ENCODE data around the gene IMMP2L. TPM values are rescaled to one million over a fixed set of nuclear protein-coding genes. Genes with fewer than 3 reads are reported as not detected.
"Not testable (repeated sequence)": the region's sequence is repeated elsewhere in the genome, so short reads cannot be mapped to it uniquely, and the experiment has no call there.

The IMMP2L gene
- total RNA-seq, 1 donor from 2014 or later, result 16.7 TPM

DNA sequence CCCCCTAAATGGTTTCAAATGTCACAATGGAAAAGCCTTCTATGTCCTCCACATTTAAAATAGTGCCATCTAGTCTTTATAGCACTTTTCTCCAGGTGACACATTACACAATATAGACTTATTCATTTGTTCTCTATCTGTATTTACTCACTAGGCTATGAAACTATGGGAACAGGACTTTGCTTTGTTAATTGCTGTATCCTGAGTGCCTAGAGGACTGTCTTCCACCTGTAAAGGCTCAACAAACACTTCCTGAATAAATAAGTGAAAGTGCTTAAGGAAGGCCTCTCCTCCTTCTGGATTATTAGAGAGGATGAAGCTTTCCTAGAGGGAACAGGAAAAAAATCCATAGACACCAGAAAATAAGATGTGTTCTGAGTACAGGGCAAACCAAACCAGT is 868.9 kb downstream of the IMMP2L start:
- DNase-seq, result no peak
- no peak overlapping the region for H3K27ac Mint-ChIP-seq
- H3K36me3 Mint-ChIP-seq (ENCODE audit: low read depth), result no peaks in the 10 kb centered on the region
- H3K4me1 Mint-ChIP-seq, result no peaks in the 10 kb centered on the region
- intact Hi-C loops (cut with micrococcal nuclease), result no loop called here
- no peak overlapping the region for H3K4me3 Mint-ChIP-seq
- H3K27me3 Mint-ChIP-seq, result no peaks in the 10 kb centered on the region
- H3K9me3 Mint-ChIP-seq, result peaks cover 4% of the 10 kb centered on the region

GRCh38 chr7:110688908-110689307 is 873.4 kb downstream of the IMMP2L start:
- H3K27me3 Mint-ChIP-seq, result no peaks in the 10 kb centered on the region
- no peaks in the 10 kb centered on the region for H3K36me3 Mint-ChIP-seq (ENCODE audit: low read depth)
- no peak overlapping the region for H3K4me3 Mint-ChIP-seq
- H3K27ac Mint-ChIP-seq, result no peak overlapping the region
- intact Hi-C loops (cut with micrococcal nuclease), result no loop called here
- DNase-seq, result no peak
- peaks cover 4% of the 10 kb centered on the region for H3K9me3 Mint-ChIP-seq
- H3K4me1 Mint-ChIP-seq, result no peaks in the 10 kb centered on the region

DNA sequence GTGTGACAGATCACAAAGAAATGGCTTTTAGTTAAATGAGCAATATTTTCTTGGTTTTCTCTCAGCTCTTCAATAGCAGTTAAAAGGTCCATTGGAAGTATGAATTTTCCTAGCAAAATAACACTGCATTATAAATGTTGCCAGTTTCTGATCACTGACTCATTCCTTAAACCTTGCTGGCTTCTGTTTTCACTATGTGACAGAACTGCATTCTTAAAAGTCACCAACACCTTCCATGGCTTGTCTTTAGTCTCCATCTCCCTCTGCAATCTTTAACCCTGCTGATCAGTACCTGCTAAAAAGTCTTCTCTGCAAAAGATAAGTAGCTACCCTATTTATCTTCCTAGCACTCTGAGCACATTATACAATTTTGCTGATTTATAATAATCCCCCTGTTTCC is 876.4 kb downstream of the IMMP2L start:
- no peaks in the 10 kb centered on the region for H3K36me3 Mint-ChIP-seq (ENCODE audit: low read depth)
- no peak for DNase-seq
- intact Hi-C loops (cut with micrococcal nuclease), result no loop called here
- H3K4me3 Mint-ChIP-seq, result no peak overlapping the region
- H3K27me3 Mint-ChIP-seq, result no peaks in the 10 kb centered on the region
- H3K27ac Mint-ChIP-seq, result no peak overlapping the region
- H3K9me3 Mint-ChIP-seq, result peaks cover 10% of the 10 kb centered on the region
- H3K4me1 Mint-ChIP-seq, result no peaks in the 10 kb centered on the region

GRCh38 chr7:110681941-110682340 is 880.4 kb downstream of the IMMP2L start:
- Mint-ChIP-seq H3K27me3 (no peaks in the 10 kb centered on the region), H3K27ac (no peak overlapping the region), H3K4me3 (no peak overlapping the region), H3K4me1 (no peaks in the 10 kb centered on the region), H3K36me3 (ENCODE audit: low read depth) (no peaks in the 10 kb centered on the region), H3K9me3 (peaks cover 14% of the 10 kb centered on the region)
- no peak for DNase-seq
- intact Hi-C loops (cut with micrococcal nuclease), result no loop called here

GRCh38 chr7:110677405-110677804 is 884.9 kb downstream of the IMMP2L start:
- H3K27me3 Mint-ChIP-seq, result no peaks in the 10 kb centered on the region
- peaks cover 17% of the 10 kb centered on the region for H3K9me3 Mint-ChIP-seq
- DNase-seq, result no peak
- no peak overlapping the region for H3K4me3 Mint-ChIP-seq
- H3K36me3 Mint-ChIP-seq (ENCODE audit: low read depth), result peaks cover 2% of the 10 kb centered on the region
- no peak overlapping the region for H3K27ac Mint-ChIP-seq
- intact Hi-C loops (cut with micrococcal nuclease), result no loop called here
- no peaks in the 10 kb centered on the region for H3K4me1 Mint-ChIP-seq

DNA sequence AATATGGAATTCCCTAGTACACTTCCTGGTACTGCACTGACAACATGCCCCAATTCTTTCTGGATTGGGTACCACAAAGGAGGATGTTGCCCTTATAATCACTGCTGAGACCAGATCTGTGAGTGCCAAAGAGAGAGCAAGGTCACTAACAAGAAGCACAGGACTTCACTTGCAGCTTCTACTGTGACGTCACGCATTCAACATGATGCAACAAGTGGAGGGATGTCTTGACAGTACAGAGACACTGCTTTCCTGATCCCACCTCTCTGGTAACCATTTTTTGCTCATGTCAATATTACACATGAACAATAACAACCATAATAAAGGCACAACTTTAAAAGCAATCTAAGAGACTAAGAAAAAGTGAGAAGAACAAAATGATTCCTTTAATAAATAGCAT is 885.5 kb downstream of the IMMP2L start:
- Mint-ChIP-seq H3K36me3 (ENCODE audit: low read depth) (peaks cover 2% of the 10 kb centered on the region), H3K27ac (no peak overlapping the region), H3K27me3 (no peaks in the 10 kb centered on the region), H3K4me3 (no peak overlapping the region), H3K9me3 (peaks cover 14% of the 10 kb centered on the region), H3K4me1 (no peaks in the 10 kb centered on the region)
- no peak for DNase-seq
- intact Hi-C loops (cut with micrococcal nuclease), result no loop called here

- H3K4me1 Mint-ChIP-seq, result no peaks in the 10 kb centered on the region
- intact Hi-C loops (cut with micrococcal nuclease), result no loop called here
- H3K4me3 Mint-ChIP-seq, result no peak overlapping the region
- no peaks in the 10 kb centered on the region for H3K27me3 Mint-ChIP-seq
- H3K9me3 Mint-ChIP-seq, result peaks cover 18% of the 10 kb centered on the region
- H3K27ac Mint-ChIP-seq, result no peak overlapping the region
- DNase-seq, result no peak
- peaks cover 2% of the 10 kb centered on the region for H3K36me3 Mint-ChIP-seq (ENCODE audit: low read depth)
Observed at GRCh38 chr7:110675383-110676103, 886.7 kb downstream of the IMMP2L start.

DNA sequence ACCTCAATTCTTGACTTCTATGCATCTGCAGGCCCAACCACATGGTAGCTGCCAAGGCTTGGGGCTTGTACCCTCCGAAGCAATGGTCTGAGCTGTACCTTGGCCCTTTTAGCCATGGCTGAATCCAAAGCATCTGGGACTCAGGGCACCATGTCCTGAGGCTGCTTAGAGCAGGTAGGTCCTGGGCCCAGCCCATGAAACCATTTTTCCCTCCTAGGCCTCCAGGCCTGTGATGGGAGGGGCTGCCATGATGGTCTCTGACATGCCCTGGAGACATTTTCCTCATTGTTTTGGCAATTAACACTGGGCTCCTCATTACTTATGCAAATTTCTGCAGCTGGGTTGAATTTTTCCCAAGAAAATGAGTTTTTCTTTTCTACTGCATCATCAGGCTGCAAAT is 889.1 kb downstream of the IMMP2L start:
- no peak overlapping the region for H3K4me3 Mint-ChIP-seq
- peaks cover 14% of the 10 kb centered on the region for H3K9me3 Mint-ChIP-seq
- H3K27me3 Mint-ChIP-seq, result no peaks in the 10 kb centered on the region
- DNase-seq, result no peak
- intact Hi-C loops (cut with micrococcal nuclease), result no loop called here
- H3K36me3 Mint-ChIP-seq (ENCODE audit: low read depth), result peaks cover 2% of the 10 kb centered on the region
- H3K4me1 Mint-ChIP-seq, result no peaks in the 10 kb centered on the region
- no peak overlapping the region for H3K27ac Mint-ChIP-seq

- Mint-ChIP-seq H3K27me3 (no peaks in the 10 kb centered on the region), H3K4me3 (no peak overlapping the region), H3K4me1 (no peaks in the 10 kb centered on the region), H3K27ac (no peak overlapping the region), H3K36me3 (ENCODE audit: low read depth) (peaks cover 2% of the 10 kb centered on the region), H3K9me3 (peaks cover 17% of the 10 kb centered on the region)
- no peak for DNase-seq
- intact Hi-C loops (cut with micrococcal nuclease), result no loop called here
Observed at GRCh38 chr7:110669410-110669809, 892.9 kb downstream of the IMMP2L start.

- H3K9me3 Mint-ChIP-seq, result peaks cover 17% of the 10 kb centered on the region
Observed at GRCh38 chr7:110664803-110665202, 897.5 kb downstream of the IMMP2L start.

GRCh38 chr7:110660637-110661036 is 901.7 kb downstream of the IMMP2L start:
- H3K36me3 Mint-ChIP-seq (ENCODE audit: low read depth); DNase-seq; intact Hi-C loops (cut with micrococcal nuclease); H3K27ac Mint-ChIP-seq; H3K4me1 Mint-ChIP-seq; H3K4me3 Mint-ChIP-seq; H3K27me3 Mint-ChIP-seq: not testable (repeated sequence)
- H3K9me3 Mint-ChIP-seq, result peaks cover 33% of the 10 kb centered on the region

More at GRCh38 chr7:110664803-110665202, 897.5 kb downstream of the IMMP2L start:
- peaks cover 2% of the 10 kb centered on the region for H3K36me3 Mint-ChIP-seq (ENCODE audit: low read depth)
- intact Hi-C loops (cut with micrococcal nuclease), result no loop called here
- no peaks in the 10 kb centered on the region for H3K4me1 Mint-ChIP-seq
- H3K27me3 Mint-ChIP-seq, result peaks cover 1% of the 10 kb centered on the region
- H3K4me3 Mint-ChIP-seq, result no peak overlapping the region
- no peak overlapping the region for H3K27ac Mint-ChIP-seq
- DNase-seq, result no peak

GRCh38 chr7:110650328-110650727 is 912.0 kb downstream of the IMMP2L start:
- Mint-ChIP-seq H3K4me3 (no peak overlapping the region), H3K9me3 (no peaks in the 10 kb centered on the region), H3K27ac (no peak overlapping the region), H3K4me1 (no peaks in the 10 kb centered on the region), H3K27me3 (peaks cover 14% of the 10 kb centered on the region), H3K36me3 (ENCODE audit: low read depth) (no peaks in the 10 kb centered on the region)
- no peak for DNase-seq
- intact Hi-C loops (cut with micrococcal nuclease), result no loop called here

DNA sequence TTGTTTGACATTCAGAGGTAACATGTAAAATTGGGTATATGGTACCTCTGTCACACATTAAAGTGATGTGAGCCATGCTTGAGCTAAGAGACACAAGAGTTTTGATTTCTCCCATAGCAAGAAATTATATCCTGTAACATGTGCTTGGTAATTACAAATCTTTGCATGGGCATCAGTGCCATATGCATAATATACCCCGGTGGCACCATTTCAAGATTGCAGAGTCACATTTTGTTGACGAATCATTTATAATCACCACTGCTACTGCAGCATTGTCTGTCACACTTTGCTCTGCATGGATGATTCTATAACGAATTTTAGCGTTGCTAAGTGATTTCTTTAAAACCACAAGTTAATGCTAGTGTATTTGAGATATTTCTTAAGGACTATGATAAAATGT is 915.0 kb downstream of the IMMP2L start:
- Mint-ChIP-seq H3K36me3 (ENCODE audit: low read depth) (no peaks in the 10 kb centered on the region), H3K9me3 (no peaks in the 10 kb centered on the region), H3K27ac (no peak overlapping the region), H3K4me3 (no peak overlapping the region), H3K4me1 (no peaks in the 10 kb centered on the region), H3K27me3 (peaks cover 16% of the 10 kb centered on the region)
- no peak for DNase-seq
- intact Hi-C loops (cut with micrococcal nuclease), result no loop called here

DNA sequence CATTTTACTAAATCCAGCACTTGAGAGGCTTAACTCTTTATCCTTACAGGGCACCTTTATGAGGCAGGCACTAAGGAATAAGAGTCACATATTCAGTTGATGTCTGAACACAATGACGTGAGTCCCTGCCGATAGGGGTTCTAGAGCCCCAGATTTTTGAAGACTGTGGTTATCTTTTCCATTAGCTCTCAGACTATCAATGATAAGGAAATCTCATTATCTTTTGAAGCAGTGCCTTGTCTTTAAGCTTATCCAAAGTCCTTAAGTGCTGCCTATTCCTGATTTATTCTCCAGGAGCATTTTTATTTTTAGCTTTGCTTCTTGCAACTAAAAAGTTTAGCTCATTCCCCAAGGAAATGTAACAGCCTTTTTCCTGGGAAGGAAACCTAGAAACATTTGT is 915.5 kb downstream of the IMMP2L start:
- no peak overlapping the region for H3K4me3 Mint-ChIP-seq
- H3K27ac Mint-ChIP-seq, result no peak overlapping the region
- no peaks in the 10 kb centered on the region for H3K36me3 Mint-ChIP-seq (ENCODE audit: low read depth)
- H3K4me1 Mint-ChIP-seq, result no peaks in the 10 kb centered on the region
- H3K9me3 Mint-ChIP-seq, result no peaks in the 10 kb centered on the region
- intact Hi-C loops (cut with micrococcal nuclease), result no loop called here
- DNase-seq, result no peak
- peaks cover 16% of the 10 kb centered on the region for H3K27me3 Mint-ChIP-seq

DNA sequence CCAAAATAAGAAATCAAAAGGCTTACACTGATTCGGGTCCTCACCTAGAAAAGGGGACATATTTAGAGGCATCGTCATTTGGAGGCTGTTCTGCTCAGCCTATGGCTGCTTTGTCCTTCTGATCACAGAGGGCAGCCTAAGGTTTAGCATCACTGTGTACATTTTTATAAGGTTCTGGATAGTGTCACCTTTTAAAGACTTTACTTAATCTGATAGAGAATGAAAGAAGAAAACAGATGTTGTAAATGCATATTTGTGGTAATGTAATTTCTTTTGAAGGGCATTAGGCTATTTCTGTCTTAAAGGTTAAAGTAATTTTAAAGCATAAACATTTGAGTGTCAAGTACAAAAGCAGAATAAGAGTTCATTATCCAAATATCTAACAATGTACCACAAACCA is 916.7 kb downstream of the IMMP2L start:
- Mint-ChIP-seq H3K27me3 (peaks cover 11% of the 10 kb centered on the region), H3K9me3 (peaks cover 5% of the 10 kb centered on the region), H3K27ac (no peak overlapping the region), H3K4me3 (no peak overlapping the region), H3K36me3 (ENCODE audit: low read depth) (no peaks in the 10 kb centered on the region), H3K4me1 (no peaks in the 10 kb centered on the region)
- intact Hi-C loops (cut with micrococcal nuclease), result no loop called here
- no peak for DNase-seq

Data from activated CD4-positive, alpha-beta T cell treated with anti-CD3 and anti-CD28 coated beads, Interleukin-2, amount 10 ng/mL, durations not matched to agents 24 days and 14 days (primary cell).